Measurements from ENCODE around the gene GTSF1L.

Gene GTSF1L

DNA sequence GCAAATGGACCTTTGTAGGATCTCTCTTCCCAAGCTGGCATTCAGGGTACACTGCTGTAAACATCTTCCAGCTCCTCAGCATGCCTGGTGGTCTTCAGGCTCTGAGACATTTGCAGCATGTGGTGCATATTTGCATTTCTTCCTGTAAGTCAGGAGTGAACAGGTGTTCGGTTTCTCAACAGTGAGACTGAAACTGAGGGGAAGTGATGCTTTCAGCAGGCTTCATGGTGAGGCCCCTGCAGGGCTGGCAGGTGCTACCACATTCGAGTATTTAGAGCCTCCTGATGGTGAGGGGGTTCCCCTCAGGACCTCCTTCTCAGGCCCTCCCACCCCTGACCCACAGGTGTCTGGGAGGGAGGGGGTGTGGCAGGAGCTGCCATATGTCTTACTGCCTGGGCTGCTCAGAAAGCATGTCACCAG lies 44.8 kb downstream of the GTSF1L start:
- Histone ChIP-seq H3K9me3 (ENCODE audit: control insufficient read depth, low read depth, low read length) (no peaks in the 10 kb centered on the region), H3K27me3 (ENCODE audit: control insufficient read depth, insufficient read depth, low read length) (no peaks in the 10 kb centered on the region), H3K36me3 (ENCODE audit: control insufficient read depth, low read depth, low read length) (peaks cover 50% of the 10 kb centered on the region), H3K4me1 (ENCODE audit: control insufficient read depth, low read depth, low read length) (no peaks in the 10 kb centered on the region), H3K9ac (ENCODE audit: low read length) (no peak overlapping the region), H3K4me3 (ENCODE audit: low read length) (no peak overlapping the region), H3K27ac (ENCODE audit: low read length) (no peak overlapping the region)

DNA sequence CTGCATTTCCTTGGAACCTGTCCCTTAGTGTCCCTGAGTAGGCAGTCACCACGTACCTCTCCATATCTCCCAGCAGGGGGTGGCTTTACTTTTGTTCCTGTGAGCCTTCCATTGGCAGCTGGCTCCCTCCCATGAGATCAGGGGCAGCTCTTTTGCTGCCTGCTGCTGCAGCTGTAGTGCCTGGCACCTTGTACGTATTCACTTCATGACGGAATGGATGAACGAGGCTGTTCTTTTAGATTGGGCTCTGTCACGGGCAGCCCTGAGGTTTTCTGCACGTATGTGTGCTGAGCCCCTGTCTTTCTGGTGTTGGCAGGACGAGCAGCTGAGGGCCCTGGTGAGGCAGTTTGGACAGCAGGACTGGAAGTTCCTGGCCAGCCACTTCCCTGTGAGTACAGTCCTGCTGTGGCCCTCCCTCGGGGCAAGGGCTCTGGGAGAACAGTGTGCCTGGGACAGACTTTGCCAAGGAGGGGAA lies 45.3 kb downstream of the GTSF1L start:
- Histone ChIP-seq H3K9me3 (ENCODE audit: control insufficient read depth, low read depth, low read length) (no peaks in the 10 kb centered on the region), H3K27me3 (ENCODE audit: control insufficient read depth, insufficient read depth, low read length) (no peaks in the 10 kb centered on the region), H3K9ac (ENCODE audit: low read length) (no peak overlapping the region), H3K4me3 (ENCODE audit: low read length) (no peak overlapping the region), H3K36me3 (ENCODE audit: control insufficient read depth, low read depth, low read length) (peaks cover 50% of the 10 kb centered on the region), H3K4me1 (ENCODE audit: control insufficient read depth, low read depth, low read length) (no peaks in the 10 kb centered on the region), H3K27ac (ENCODE audit: low read length) (no peak overlapping the region)

DNA sequence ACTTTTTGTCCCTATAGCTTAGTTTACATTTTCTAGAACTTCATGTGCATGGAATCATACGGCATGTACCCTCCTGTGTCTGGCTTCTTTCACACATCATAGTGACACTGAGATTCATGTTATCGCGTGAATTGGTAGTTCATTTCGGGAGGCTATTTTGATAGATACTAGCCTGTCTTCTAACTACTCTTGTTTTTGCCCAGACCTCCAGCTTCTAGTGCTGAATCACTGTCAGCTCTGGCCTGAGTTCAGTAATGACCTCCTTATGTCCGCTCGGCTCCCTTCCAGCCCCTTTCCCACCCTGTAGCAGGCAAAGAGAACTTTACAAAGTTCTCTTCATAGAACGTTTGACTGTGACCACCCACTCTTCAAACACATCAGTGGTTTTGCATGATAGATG lies 45.8 kb downstream of the GTSF1L start:
- H3K36me3 ChIP-seq (ENCODE audit: control insufficient read depth, low read depth, low read length): peaks cover 48% of the 10 kb centered on the region
- H3K9me3 ChIP-seq (ENCODE audit: control insufficient read depth, low read depth, low read length): no peaks in the 10 kb centered on the region
- H3K9ac ChIP-seq (ENCODE audit: low read length): no peak overlapping the region
- H3K4me3 ChIP-seq (ENCODE audit: low read length): no peak overlapping the region
- H3K4me1 ChIP-seq (ENCODE audit: control insufficient read depth, low read depth, low read length): no peaks in the 10 kb centered on the region
- H3K27me3 ChIP-seq (ENCODE audit: control insufficient read depth, insufficient read depth, low read length): no peaks in the 10 kb centered on the region
- no peak overlapping the region for H3K27ac ChIP-seq (ENCODE audit: low read length)

DNA sequence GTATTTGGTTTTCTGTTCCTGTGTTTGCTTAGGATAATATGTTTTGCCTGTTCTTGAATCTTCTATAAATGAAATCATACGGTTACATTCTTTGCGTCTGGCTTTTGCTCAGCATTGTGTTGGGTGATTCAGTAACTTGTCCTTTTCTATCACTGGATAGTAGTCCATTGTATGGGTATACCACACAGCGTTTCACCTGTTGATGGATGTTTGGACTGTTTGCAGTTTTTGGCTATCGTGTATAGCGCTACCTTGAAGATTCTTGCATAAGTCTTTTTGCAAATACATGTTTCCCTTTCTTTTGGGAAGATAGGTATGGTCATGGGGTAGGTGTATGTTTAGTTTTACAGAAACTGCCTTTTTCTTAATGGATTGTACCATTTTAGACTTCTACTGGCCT lies 50.4 kb downstream of the GTSF1L start:
- no peaks in the 10 kb centered on the region for H3K4me1 ChIP-seq (ENCODE audit: control insufficient read depth, low read depth, low read length)
- no peaks in the 10 kb centered on the region for H3K27me3 ChIP-seq (ENCODE audit: control insufficient read depth, insufficient read depth, low read length)
- no peaks in the 10 kb centered on the region for H3K9me3 ChIP-seq (ENCODE audit: control insufficient read depth, low read depth, low read length)
- H3K36me3 ChIP-seq (ENCODE audit: control insufficient read depth, low read depth, low read length): peaks cover 33% of the 10 kb centered on the region
- no peak overlapping the region for H3K9ac ChIP-seq (ENCODE audit: low read length)
- H3K4me3 ChIP-seq (ENCODE audit: low read length): no peak overlapping the region
- no peak overlapping the region for H3K27ac ChIP-seq (ENCODE audit: low read length)

Data from iPS-18a (cell line).